ENCODE data around the gene ISYNA1. TPM values are rescaled to one million over a fixed set of nuclear protein-coding genes. Genes with fewer than 3 reads are reported as not detected.

The ISYNA1 gene
- total RNA-seq, 6 donors from 2014 or later = 14.5 to 55.5 (median 20.0) TPM

DNA sequence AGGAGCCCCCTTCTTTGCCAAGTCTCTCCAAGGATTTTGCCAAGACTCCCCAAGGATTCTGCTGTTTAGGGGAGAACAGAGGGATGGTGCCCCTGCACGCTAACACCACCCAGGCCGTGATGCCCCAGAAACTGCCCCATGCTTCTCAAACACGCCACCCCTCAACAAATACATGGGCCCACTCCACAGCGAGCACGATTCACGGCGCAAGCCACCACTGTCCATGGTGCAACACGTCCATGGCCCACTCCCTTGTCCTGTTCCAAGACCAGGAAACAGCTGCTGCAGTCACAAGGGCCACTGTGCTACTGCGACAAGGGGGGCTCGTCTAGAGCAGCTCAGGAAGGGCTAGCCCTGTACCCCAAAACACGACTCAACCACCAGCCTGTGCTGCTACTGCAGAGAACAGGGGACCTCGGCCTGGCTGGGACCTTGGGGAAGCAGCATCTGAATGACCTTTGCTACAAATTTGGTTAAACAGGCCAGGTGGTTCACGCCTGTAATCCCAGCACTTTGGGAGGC is 36.5 kb upstream of the ISYNA1 start:
- no peaks in the 10 kb centered on the region for H3K27me3 ChIP-seq
- H3K4me3 ChIP-seq = no peak overlapping the region
- TF ChIP-seq POLR2AphosphoS5 (IDR thresholded peaks at IDR 0.05) = no peak
- TF ChIP-seq POLR2A (IDR thresholded peaks at IDR 0.05) = no peak
- TF ChIP-seq, protein P1, sequence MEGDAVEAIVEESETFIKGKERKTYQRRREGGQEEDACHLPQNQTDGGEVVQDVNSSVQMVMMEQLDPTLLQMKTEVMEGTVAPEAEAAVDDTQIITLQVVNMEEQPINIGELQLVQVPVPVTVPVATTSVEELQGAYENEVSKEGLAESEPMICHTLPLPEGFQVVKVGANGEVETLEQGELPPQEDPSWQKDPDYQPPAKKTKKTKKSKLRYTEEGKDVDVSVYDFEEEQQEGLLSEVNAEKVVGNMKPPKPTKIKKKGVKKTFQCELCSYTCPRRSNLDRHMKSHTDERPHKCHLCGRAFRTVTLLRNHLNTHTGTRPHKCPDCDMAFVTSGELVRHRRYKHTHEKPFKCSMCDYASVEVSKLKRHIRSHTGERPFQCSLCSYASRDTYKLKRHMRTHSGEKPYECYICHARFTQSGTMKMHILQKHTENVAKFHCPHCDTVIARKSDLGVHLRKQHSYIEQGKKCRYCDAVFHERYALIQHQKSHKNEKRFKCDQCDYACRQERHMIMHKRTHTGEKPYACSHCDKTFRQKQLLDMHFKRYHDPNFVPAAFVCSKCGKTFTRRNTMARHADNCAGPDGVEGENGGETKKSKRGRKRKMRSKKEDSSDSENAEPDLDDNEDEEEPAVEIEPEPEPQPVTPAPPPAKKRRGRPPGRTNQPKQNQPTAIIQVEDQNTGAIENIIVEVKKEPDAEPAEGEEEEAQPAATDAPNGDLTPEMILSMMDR (IDR thresholded peaks at IDR 0.05) = no peak
- TF ChIP-seq EP300 (IDR thresholded peaks at IDR 0.05) = no peak
- peak overlapping the region in 3 of 4 donors; percentile 69 to 89 (median 74) for H3K27ac ChIP-seq
- DNase-seq (no peak), ATAC-seq (ENCODE audit: low FRiP score in 2 of 2) (no peak)
- peaks cover 0 to 26% (median 9%) of the 10 kb centered on the region in 4 donors for H3K36me3 ChIP-seq
- peaks cover 60 to 78% (median 67%) of the 10 kb centered on the region in 4 donors for H3K4me1 ChIP-seq
- 83 to 93% methylated on average over 3 to 10 of the region's 13 CpGs for WGBS, 2 donors
- H3K9me3 ChIP-seq = no peaks in the 10 kb centered on the region

DNA sequence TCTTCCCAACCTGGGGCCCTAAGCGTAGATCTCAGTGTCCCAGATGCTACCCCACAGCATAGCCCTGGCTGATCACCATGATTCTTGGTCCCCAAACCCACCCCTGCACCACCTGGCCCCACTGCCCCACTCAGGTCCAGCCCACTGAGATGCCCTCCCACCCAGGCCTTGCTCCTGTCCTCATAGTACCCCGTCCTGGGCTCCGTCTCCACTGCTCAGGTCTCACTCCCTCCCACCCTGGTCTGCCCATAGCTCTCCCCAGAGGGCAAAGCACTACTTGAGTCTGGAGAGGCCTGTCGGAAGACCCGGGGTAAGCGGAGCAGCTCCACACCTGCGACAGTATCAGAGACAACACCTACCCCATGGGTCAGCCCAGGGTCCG is 35.8 kb upstream of the ISYNA1 start:
- peak overlapping the region in 3 of 4 donors; percentile 69 to 89 (median 74) for H3K27ac ChIP-seq
- H3K4me1 ChIP-seq = peaks cover 55 to 78% (median 61%) of the 10 kb centered on the region in 4 donors
- TF ChIP-seq, protein P1 (IDR thresholded peaks at IDR 0.05) = no peak
- TF ChIP-seq POLR2A (IDR thresholded peaks at IDR 0.05) (no peak), EP300 (IDR thresholded peaks at IDR 0.05) (no peak), POLR2AphosphoS5 (IDR thresholded peaks at IDR 0.05) (no peak)
- DNase-seq (no peak), ATAC-seq (ENCODE audit: low FRiP score in 2 of 2) (no peak)
- H3K9me3 ChIP-seq = no peaks in the 10 kb centered on the region
- peaks cover 0 to 26% (median 9%) of the 10 kb centered on the region in 4 donors for H3K36me3 ChIP-seq
- no peak overlapping the region for H3K4me3 ChIP-seq
- WGBS, 2 donors = 83 to 87% methylated on average over 4 to 8 of the region's 8 CpGs
- no peaks in the 10 kb centered on the region for H3K27me3 ChIP-seq

DNA sequence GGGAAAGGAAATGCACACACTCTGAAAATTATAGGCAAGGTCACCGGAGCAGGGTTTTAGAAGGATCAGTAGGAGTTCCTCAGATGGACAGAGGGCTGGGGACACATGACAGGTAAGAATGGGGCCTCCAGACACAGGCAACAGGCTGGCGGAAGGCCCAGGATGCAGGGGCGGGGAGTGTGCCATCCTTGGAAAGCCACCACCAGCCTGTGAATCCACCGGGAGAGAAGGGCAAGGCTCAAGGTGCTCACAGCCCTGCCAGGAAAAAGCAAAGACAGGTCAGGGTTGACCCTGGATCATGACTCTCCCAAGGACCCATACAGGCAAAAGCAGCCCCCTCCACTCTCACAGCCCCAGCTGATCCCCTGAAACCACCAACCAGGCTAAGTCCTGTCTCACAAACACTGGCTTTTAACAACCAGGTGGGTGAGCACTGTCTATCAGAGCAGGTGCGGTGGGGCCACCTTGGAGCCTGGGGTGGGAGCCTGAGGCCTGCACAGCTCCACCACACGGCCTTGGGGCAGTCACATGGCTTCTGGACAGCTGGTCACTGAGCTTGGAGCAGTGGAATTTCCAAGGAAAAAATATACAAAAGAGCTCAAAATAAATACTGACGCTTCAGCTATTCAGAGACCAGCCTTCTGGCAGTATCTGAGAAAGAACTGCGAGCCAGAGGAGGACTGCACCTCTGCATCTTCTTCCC is 35.2 kb upstream of the ISYNA1 start:
- DNase-seq (peak in 1 of 2 donors; percentile 36), ATAC-seq (ENCODE audit: low FRiP score in 2 of 2) (no peak)
- Histone ChIP-seq H3K4me3 (no peak overlapping the region), H3K36me3 (peaks cover 0 to 26% (median 9%) of the 10 kb centered on the region in 4 donors), H3K27ac (peak overlapping the region in 3 of 4 donors; percentile 69 to 89 (median 74)), H3K4me1 (peaks cover 50 to 77% (median 55%) of the 10 kb centered on the region in 4 donors), H3K9me3 (no peaks in the 10 kb centered on the region), H3K27me3 (no peaks in the 10 kb centered on the region)
- no peak for TF ChIP-seq EP300 (IDR thresholded peaks at IDR 0.05)
- no peak for TF ChIP-seq POLR2A (IDR thresholded peaks at IDR 0.05)
- TF ChIP-seq, protein P1 (IDR thresholded peaks at IDR 0.05) = no peak
- WGBS, 2 donors = 75 to 83% methylated on average over 8 of the region's 8 CpGs

DNA sequence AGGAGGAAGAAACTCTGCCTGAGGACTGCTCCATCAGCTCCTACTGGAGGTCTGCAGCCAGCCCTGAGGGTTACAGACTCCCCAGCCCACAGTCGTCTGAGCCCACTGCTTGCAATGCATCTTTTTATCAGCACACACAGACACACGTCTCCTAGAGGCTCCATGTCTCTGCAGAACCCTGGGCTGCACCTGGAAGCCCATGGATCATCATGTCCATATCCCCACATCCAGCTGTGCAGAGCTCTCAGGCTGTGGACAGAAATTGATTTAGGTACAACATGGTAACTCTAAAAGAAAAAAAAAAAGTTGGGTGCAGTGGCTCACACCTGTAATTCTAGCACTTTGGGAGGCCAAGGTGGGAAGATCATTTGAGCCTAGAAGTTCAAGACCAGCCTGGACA is 32.9 kb upstream of the ISYNA1 start:
- TF ChIP-seq, protein P1 (IDR thresholded peaks at IDR 0.05) = no peak
- no peak for TF ChIP-seq POLR2A (IDR thresholded peaks at IDR 0.05)
- TF ChIP-seq EP300 (IDR thresholded peaks at IDR 0.05) = no peak
- no peak for TF ChIP-seq POLR2AphosphoS5 (IDR thresholded peaks at IDR 0.05)
- no peak for DNase-seq
- H3K27me3 ChIP-seq = no peaks in the 10 kb centered on the region
- peaks cover 0 to 22% (median 9%) of the 10 kb centered on the region in 4 donors for H3K36me3 ChIP-seq
- H3K4me1 ChIP-seq = peaks cover 42 to 62% (median 44%) of the 10 kb centered on the region in 4 donors
- ATAC-seq (ENCODE audit: low FRiP score in 2 of 2) = no peak
- H3K9me3 ChIP-seq = no peaks in the 10 kb centered on the region
- H3K27ac ChIP-seq = peak overlapping the region in 2 of 4 donors; percentile 26 to 36
- WGBS, 2 donors = 82 to 100% methylated on average over 1 to 2 of the region's 2 CpGs
- H3K4me3 ChIP-seq = no peak overlapping the region
